MG63 (cell line): ENCODE measurements around the gene TMEM45A. TPM values are rescaled to one million over a fixed set of nuclear protein-coding genes. Genes with fewer than 3 reads are reported as not detected.
"Not testable (repeated sequence)": the region's sequence is repeated elsewhere in the genome, so short reads cannot be mapped to it uniquely, and the experiment has no call there.

Experiments
- DNase-seq: peaks from one replicate; pipeline ENCODE4 v3.0.0-alpha.2; 2020
- H3K27me3 ChIP-seq: fragments of 250-450 bp; sonication (Bioruptor Pico); 2 replicates; pipeline ENCODE4 v1.5.1; 2020; ENCODE audit warnings: mild to moderate bottlenecking, moderate library complexity
- H3K36me3 ChIP-seq: fragments of 250-450 bp; sonication (Bioruptor Pico); 2 replicates; pipeline ENCODE4 v1.5.1; 2020; ENCODE audit warnings: mild to moderate bottlenecking, moderate library complexity
- H3K4me3 ChIP-seq: fragments of 250-450 bp; sonication (Bioruptor Pico); 2 replicates; pipeline ENCODE4 v1.5.1; 2020; ENCODE audit warnings: mild to moderate bottlenecking, moderate library complexity
- H3K9me3 ChIP-seq: fragments of 250-450 bp; sonication (Bioruptor Pico); 2 replicates; pipeline ENCODE4 v1.5.1; 2020; ENCODE audit warnings: mild to moderate bottlenecking, moderate library complexity
- total RNA-seq: library from RNA; depleted of rRNA; stranded (reverse); fragments of >200 nt; shearing (Covaris generic); gene quantifications from 2 replicates; pipeline ENCODE4 v1.2.3, GENCODE V29; 2014; ENCODE audit warnings: low replicate concordance

TMEM45A gene
- total RNA-seq, 1 experiment from 2014 or later: 57.0 TPM

GRCh38 chr3:100578646-100579045 lies 86.2 kb downstream of the TMEM45A start:
- Histone ChIP-seq H3K27me3 (no peaks in the 10 kb centered on the region), H3K36me3 (peaks cover 4% of the 10 kb centered on the region; the same call in 1 of the 2 replicates), H3K9me3 (no peaks in the 10 kb centered on the region), H3K4me3 (no peak overlapping the region)
- no peak for DNase-seq

GRCh38 chr3:100580147-100580546 lies 87.7 kb downstream of the TMEM45A start:
- H3K9me3 ChIP-seq: no peaks in the 10 kb centered on the region
- H3K4me3 ChIP-seq: no peak overlapping the region
- H3K27me3 ChIP-seq: no peaks in the 10 kb centered on the region
- no peak for DNase-seq
- no peaks in the 10 kb centered on the region; the same call in 1 of the 2 replicates for H3K36me3 ChIP-seq

GRCh38 chr3:100581650-100582049 lies 89.2 kb downstream of the TMEM45A start:
- Histone ChIP-seq H3K36me3 (no peaks in the 10 kb centered on the region; the same call in 1 of the 2 replicates), H3K4me3 (no peak overlapping the region), H3K9me3 (no peaks in the 10 kb centered on the region; the same call in 1 of the 2 replicates), H3K27me3 (no peaks in the 10 kb centered on the region)
- peak; percentile 32 for DNase-seq

GRCh38 chr3:100582157-100582556 lies 89.7 kb downstream of the TMEM45A start:
- not testable (repeated sequence) for H3K9me3 ChIP-seq, DNase-seq, H3K36me3 ChIP-seq, H3K4me3 ChIP-seq, H3K27me3 ChIP-seq

GRCh38 chr3:100584101-100584660 lies 91.8 kb downstream of the TMEM45A start:
- Histone ChIP-seq H3K27me3 (no peaks in the 10 kb centered on the region), H3K9me3 (no peaks in the 10 kb centered on the region; the same call in 1 of the 2 replicates), H3K4me3 (no peak overlapping the region), H3K36me3 (no peaks in the 10 kb centered on the region)
- DNase-seq: no peak

- H3K36me3 ChIP-seq: no peaks in the 10 kb centered on the region
- no peaks in the 10 kb centered on the region for H3K27me3 ChIP-seq
- no peak overlapping the region for H3K4me3 ChIP-seq
- no peaks in the 10 kb centered on the region; the same call in 1 of the 2 replicates for H3K9me3 ChIP-seq
- no peak for DNase-seq
Observed at GRCh38 chr3:100586832-100587231, 94.4 kb downstream of the TMEM45A start.

GRCh38 chr3:100588251-100588650 lies 95.8 kb downstream of the TMEM45A start:
- DNase-seq: no peak
- no peaks in the 10 kb centered on the region; the same call in 1 of the 2 replicates for H3K9me3 ChIP-seq
- no peaks in the 10 kb centered on the region for H3K27me3 ChIP-seq
- no peaks in the 10 kb centered on the region for H3K36me3 ChIP-seq
- no peak overlapping the region for H3K4me3 ChIP-seq

- Histone ChIP-seq H3K9me3 (no peaks in the 10 kb centered on the region; the same call in 1 of the 2 replicates), H3K27me3 (no peaks in the 10 kb centered on the region), H3K4me3 (no peak overlapping the region), H3K36me3 (no peaks in the 10 kb centered on the region)
- DNase-seq: peak; percentile 29
Observed at GRCh38 chr3:100590114-100590839, 97.9 kb downstream of the TMEM45A start.

- no peaks in the 10 kb centered on the region for H3K27me3 ChIP-seq
- H3K36me3 ChIP-seq: no peaks in the 10 kb centered on the region
- H3K9me3 ChIP-seq: no peaks in the 10 kb centered on the region
- no peak overlapping the region for H3K4me3 ChIP-seq
- no peak for DNase-seq
Observed at GRCh38 chr3:100590840-100591147, 98.4 kb downstream of the TMEM45A start.

- no peak overlapping the region for H3K4me3 ChIP-seq
- no peak for DNase-seq
- H3K36me3 ChIP-seq: no peaks in the 10 kb centered on the region
- no peaks in the 10 kb centered on the region for H3K27me3 ChIP-seq
- H3K9me3 ChIP-seq: no peaks in the 10 kb centered on the region
Observed at GRCh38 chr3:100591411-100591810, 99.0 kb downstream of the TMEM45A start.

- no peaks in the 10 kb centered on the region for H3K36me3 ChIP-seq
- no peak overlapping the region for H3K4me3 ChIP-seq
- no peaks in the 10 kb centered on the region for H3K9me3 ChIP-seq
- no peaks in the 10 kb centered on the region for H3K27me3 ChIP-seq
- no peak for DNase-seq
Observed at GRCh38 chr3:100600181-100601042, 108.0 kb downstream of the TMEM45A start.

- H3K27me3 ChIP-seq: no peaks in the 10 kb centered on the region
- no peaks in the 10 kb centered on the region for H3K9me3 ChIP-seq
- no peaks in the 10 kb centered on the region for H3K36me3 ChIP-seq
- DNase-seq: no peak
- no peak overlapping the region for H3K4me3 ChIP-seq
Observed at GRCh38 chr3:100602506-100603444, 110.4 kb downstream of the TMEM45A start.

GRCh38 chr3:100603469-100603868 lies 111.0 kb downstream of the TMEM45A start:
- no peak for DNase-seq
- Histone ChIP-seq H3K4me3 (no peak overlapping the region), H3K27me3 (no peaks in the 10 kb centered on the region), H3K36me3 (no peaks in the 10 kb centered on the region), H3K9me3 (no peaks in the 10 kb centered on the region)

- H3K27me3 ChIP-seq: 0 out of 2 replicates have a peak, but pooled peaks cover 5% of the 10 kb centered on the region
- DNase-seq: no peak
- H3K4me3 ChIP-seq: no peak overlapping the region
- no peaks in the 10 kb centered on the region for H3K36me3 ChIP-seq
- H3K9me3 ChIP-seq: no peaks in the 10 kb centered on the region
Observed at GRCh38 chr3:100605358-100605757, 112.9 kb downstream of the TMEM45A start.

- Histone ChIP-seq H3K4me3 (no peak overlapping the region), H3K36me3 (no peaks in the 10 kb centered on the region), H3K9me3 (no peaks in the 10 kb centered on the region), H3K27me3 (0 out of 2 replicates have a peak, but pooled peaks cover 5% of the 10 kb centered on the region)
- DNase-seq: no peak
Observed at GRCh38 chr3:100606894-100607512, 114.6 kb downstream of the TMEM45A start.

- H3K4me3 ChIP-seq: no peak within 1 kb of the TSS
- no peaks in the 10 kb centered on the region for H3K9me3 ChIP-seq
- no peaks in the 10 kb centered on the region for H3K36me3 ChIP-seq
- DNase-seq: no peak
- peaks cover 5% of the 10 kb centered on the region; the same call in 1 of the 2 replicates for H3K27me3 ChIP-seq
Observed at GRCh38 chr3:100609305-100609704, 116.9 kb downstream of the TMEM45A start, which contains the start of gene ADGRG7. ADGRG7 (plus strand) TSS chr3:100609601; CDS start chr3:100609857, 256 bp downstream.
